GM18499 (cell line): Measurements from ENCODE around the gene IQSEC1.

Source experiments
- ATAC-seq: cut with Tn5 transposase; IDR thresholded peaks from one replicate; pipeline ENCODE4 v1.9.1; 2021; ENCODE audit warnings: moderate number of reproducible peaks; ENCODE audit not compliant: insufficient read depth, unreplicated experiment

Gene IQSEC1

DNA sequence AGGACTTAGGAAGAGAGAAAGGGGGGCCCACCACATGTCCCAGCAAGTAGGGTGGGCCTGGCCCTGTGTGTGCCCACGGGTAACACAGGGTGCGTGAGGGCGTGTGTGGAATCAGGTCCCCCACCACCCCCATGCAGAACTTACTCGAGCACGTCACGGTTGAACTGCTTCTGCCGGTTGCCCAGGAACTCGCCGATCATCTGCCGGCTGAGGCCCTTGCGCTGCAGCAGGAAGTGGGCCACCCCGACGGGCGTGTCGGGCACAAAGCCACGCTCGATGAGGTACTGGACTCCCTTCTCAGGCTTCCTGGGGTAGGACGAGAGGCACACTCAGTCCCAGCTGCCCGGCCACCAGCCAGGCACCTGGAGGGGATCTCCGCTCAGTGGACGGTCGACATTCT is 148.8 kb downstream of the IQSEC1 start:
- ATAC-seq, result no peak

GRCh38 chr3:12922881-12923431 is 150.3 kb downstream of the IQSEC1 start:
- no peak for ATAC-seq

DNA sequence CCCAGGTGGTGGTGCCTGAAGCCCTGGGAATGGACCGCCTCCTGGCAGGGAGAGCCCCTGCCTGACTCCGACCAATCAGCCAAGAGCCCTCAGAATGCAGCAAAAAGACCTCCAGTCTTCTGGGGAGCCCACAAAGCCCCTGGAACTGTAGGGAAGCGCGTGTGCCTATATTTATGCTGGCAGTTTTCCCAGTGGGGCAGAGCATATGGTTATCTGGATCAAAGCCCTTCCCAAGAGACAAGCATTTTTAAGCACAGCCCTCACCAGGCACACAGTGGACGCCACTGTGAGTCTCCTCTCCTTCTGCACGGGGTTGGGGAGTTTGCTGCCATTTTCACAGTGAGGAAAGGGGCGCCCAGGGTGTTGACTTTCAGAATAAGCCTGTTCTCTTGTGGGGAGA is 150.9 kb downstream of the IQSEC1 start:
- no peak for ATAC-seq

GRCh38 chr3:12921736-12922135 is 151.5 kb downstream of the IQSEC1 start:
- no peak for ATAC-seq

DNA sequence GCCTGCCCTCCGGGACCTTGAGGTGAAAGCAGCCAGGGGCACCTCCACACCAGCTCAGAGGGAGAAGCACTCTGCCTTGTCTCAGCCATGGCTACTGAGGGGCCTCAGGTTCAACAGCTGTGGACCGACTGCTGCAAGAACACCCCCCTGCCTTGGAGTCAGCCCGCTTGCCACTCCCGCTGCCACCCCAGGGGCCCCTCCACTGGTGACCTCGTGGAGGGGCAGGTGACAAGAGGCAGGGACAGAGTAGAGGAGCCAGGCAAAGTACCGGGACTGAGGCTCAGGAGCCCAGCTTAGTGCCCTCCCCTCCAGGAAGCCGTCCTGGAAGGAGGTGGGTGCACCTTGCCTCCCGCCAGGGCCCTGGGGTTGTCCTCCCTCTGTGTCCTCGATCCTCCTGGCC is 152.3 kb downstream of the IQSEC1 start:
- ATAC-seq, result no peak

- ATAC-seq, result no peak
These were observed 154.0 kb downstream of the IQSEC1 start for GRCh38 chr3:12919205-12919604.

DNA sequence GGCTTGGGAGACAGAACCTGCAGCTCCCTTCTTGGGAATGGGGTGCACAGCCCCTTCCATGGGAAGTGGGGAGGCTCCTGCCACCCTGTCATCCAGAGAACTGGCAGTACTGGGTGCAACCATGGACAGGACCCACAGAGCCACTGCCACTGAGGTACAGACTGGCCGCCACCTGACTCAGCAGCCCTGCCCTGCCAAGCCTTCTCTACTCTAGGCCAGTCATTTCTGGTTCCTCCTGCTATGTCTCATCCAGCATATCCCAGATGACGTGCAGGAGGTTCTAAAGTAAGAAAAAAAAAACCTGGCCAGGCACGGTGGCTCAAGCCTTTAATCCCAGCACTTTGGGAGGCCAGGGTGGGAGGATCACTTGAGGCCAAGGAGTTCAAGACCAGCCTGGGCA is 155.0 kb downstream of the IQSEC1 start:
- no peak for ATAC-seq

DNA sequence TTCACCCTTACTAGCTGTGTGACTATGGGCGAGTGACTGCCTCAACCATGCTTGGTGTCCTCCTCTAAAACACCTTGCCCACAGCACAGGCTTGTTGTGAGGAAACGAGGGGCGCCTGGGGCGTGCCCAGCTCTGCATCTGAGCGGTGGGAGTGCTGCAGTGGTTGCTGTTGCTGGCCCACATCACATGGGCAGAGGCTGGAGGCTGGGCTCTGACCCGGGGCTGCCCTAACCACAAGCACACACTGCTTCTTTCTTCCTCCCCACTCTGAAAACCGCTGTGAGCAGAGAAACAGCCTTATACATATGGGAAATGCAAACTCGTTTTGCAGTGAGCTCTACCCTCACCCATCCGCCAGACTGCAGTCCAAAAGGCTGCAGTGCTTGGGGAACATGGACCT is 157.1 kb downstream of the IQSEC1 start:
- ATAC-seq, result no peak

DNA sequence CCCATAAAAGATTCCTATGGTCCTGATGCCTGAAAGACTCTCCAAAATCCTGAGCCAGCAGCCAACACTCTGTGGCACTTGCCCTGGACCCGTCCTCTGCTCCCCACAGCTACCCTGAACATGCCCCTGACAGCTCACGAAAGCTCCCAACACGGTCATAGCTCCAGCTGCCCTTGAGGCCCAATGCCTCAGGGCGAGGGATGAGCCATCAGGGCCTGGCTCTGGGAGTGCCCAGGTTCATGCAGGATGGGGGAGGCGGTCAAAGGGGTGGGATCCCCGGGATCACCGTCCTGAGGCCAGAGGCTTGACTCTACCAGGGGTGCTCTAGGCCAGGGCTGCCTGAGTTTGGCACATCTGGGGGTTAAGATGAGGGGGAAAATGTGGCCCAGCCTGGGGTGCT is 159.1 kb downstream of the IQSEC1 start:
- ATAC-seq, result no peak

GRCh38 chr3:12911881-12912415 is 161.3 kb downstream of the IQSEC1 start:
- ATAC-seq, result no peak

DNA sequence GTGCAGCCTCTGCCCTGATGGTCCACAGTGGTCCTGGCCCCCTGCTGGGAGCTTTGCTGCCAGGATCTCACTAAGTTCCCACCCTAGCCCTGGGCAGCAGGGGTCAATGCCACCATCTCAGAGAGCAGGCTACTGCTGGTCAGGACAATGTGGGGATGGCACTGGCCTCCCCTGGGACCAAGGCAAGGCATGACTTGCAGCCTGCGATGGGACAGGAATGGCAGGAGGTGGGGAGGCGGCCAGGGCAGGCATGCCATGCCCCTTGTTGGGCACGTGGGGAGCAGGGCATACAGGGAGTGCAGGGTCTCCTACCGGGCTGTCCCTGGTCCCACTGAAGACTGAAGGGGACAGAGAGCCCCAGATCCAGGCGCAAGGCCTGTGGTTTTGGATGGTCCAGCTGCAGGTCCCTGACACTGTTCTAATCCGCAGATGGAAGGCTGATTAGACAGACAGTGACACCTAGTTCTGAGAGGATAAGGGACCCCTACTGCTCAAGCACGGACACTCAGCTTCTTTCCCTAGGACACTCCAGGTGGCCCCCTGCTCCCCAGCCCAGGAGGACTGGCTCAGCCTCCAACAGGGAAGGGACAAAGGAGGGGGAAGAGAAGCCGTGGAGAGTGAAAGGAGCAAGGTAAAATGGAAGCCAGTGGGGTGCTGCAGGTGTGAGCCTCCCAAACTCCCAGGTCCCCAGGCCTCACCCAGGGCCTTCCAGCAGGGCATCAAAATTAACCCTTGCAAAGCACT is 162.7 kb downstream of the IQSEC1 start:
- ATAC-seq, result no peak

GRCh38 chr3:12909710-12910109 is 163.5 kb downstream of the IQSEC1 start:
- ATAC-seq, result no peak

GRCh38 chr3:12908859-12909258 is 164.4 kb downstream of the IQSEC1 start:
- ATAC-seq, result no peak

DNA sequence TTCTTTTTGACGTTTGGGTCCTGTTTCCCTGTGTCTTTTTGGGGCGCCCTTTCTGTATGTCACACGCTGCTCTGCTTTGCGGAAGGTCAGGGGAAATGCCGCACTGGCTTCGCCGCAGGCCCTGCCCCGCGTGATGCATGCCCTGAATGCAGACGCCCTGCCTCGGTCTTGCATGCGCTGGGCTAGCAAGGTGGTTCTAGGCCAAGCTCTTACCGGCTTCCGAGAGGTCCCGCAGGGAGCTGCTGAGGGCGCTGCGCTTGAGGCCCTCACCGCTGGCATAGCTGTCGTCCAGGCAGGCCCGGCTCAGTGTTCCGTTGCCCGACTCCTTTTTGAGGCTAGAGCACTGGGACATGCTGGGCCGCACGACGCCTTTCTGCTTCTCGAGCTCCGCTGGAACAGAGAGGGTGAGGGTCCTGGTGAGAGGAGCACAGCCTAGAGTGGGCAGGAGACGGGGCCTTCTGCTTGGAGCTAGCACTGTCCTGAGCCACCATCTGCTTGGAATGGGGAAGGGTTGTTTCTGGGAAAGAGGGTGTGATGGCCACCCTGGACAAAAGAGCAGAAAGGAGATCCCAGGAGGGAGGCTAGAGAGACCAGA is 165.0 kb downstream of the IQSEC1 start:
- no peak for ATAC-seq

DNA sequence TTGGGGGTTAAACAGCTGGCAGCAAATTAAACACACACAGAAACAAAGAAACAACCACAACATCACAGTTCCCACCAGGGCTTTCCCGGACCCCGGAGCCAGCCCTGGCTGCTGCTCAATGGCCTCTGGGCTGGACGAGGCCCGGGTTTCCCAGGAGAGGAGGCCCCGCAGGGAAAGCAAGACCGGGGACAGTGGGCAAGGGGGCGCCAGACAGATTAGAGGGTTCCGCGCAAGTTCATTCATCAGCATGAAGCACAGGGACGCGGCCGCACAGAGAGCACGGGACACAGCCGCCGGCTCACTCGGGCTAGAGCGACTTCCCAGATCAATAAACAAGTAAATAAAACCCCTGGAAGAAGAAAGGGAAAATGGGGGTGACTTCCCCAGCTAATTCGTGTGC is 165.5 kb downstream of the IQSEC1 start:
- no peak for ATAC-seq

GRCh38 chr3:12907296-12907695 is 165.9 kb downstream of the IQSEC1 start:
- no peak for ATAC-seq

GRCh38 chr3:12906916-12907290 is 166.3 kb downstream of the IQSEC1 start:
- no peak for ATAC-seq

GRCh38 chr3:12906141-12906915 is 166.9 kb downstream of the IQSEC1 start:
- ATAC-seq, result no peak

- no peak for ATAC-seq
These were observed 167.7 kb downstream of the IQSEC1 start for GRCh38 chr3:12905316-12906071.

DNA sequence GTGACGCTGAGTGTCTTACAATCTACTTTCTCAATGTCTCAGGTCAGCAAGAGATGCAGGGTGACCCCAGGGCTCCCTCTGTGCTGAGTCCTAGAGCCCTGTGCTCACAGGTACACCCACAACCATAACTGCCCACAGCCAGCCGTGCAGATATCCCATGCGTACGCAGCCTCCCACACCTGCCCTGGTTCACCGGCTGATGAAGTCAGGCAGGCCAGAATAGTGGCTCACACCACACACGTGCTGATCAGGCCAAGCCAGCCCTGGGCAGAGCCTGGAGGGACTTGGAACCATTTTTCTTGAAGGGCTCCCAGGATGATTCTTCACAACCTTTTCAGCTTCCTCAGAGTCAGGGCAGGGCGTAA is 168.3 kb downstream of the IQSEC1 start:
- ATAC-seq, result no peak
